Astrocyte (in vitro differentiated cells and primary cell): ENCODE results near the gene RPS21. TPM values are rescaled to one million over a fixed set of nuclear protein-coding genes. Genes with fewer than 3 reads are reported as not detected.

Experiments used
- DNase-seq: peaks from one replicate; pipeline ENCODE4 v3.0.0-alpha.2; 2010; ENCODE audit warnings: low read depth
- FAIRE-seq: peaks from 2 replicates; lab custom pipeline; 2011; peaks lifted over from hg19 to GRCh38; lab: Jason Lieb, UNC
- H2AFZ ChIP-seq: 2 replicates; pipeline ENCODE4 v1.6.0; 2012; ENCODE audit warnings: low read depth, low read length, inconsistent platforms
- H3K27ac ChIP-seq: 2 replicates; pipeline ENCODE4 v1.5.1; 2011; ENCODE audit warnings: low read depth, low read length, inconsistent platforms
- H3K27me3 ChIP-seq: 2 replicates; pipeline ENCODE4 v1.6.0; 2011; ENCODE audit warnings: low read length, inconsistent platforms; ENCODE audit not compliant: insufficient read depth
- H3K36me3 ChIP-seq: 2 replicates; pipeline ENCODE4 v1.5.1; 2011; ENCODE audit warnings: low read length, inconsistent platforms; ENCODE audit not compliant: insufficient read depth
- H3K4me1 ChIP-seq: 2 replicates; pipeline ENCODE4 v1.5.1; 2011; ENCODE audit warnings: low read length, inconsistent platforms; ENCODE audit not compliant: insufficient read depth
- H3K4me2 ChIP-seq: 2 replicates; pipeline ENCODE4 v1.6.0; 2012; ENCODE audit warnings: low read length, inconsistent platforms
- H3K4me3 ChIP-seq: 2 replicates; pipeline ENCODE4 v1.5.1; 2011; ENCODE audit warnings: low read depth, mild to moderate bottlenecking, low read length, inconsistent platforms; ENCODE audit not compliant: insufficient read depth
- H3K79me2 ChIP-seq: 2 replicates; pipeline ENCODE4 v1.6.0; 2012; ENCODE audit warnings: mild to moderate bottlenecking, low read length, inconsistent platforms; ENCODE audit not compliant: insufficient read depth
- H3K9ac ChIP-seq: 2 replicates; pipeline ENCODE4 v1.6.0; 2012; ENCODE audit warnings: mild to moderate bottlenecking, low read length, inconsistent platforms
- H3K9me3 ChIP-seq: 2 replicates; pipeline ENCODE4 v1.5.1; 2012; ENCODE audit warnings: low read depth, mild to moderate bottlenecking, low read length, inconsistent platforms; ENCODE audit not compliant: insufficient read depth
- H4K20me1 ChIP-seq: 2 replicates; pipeline ENCODE4 v1.6.0; 2012; ENCODE audit warnings: low read length, inconsistent platforms; ENCODE audit not compliant: insufficient read depth
- H3K27ac Mint-ChIP-seq: one replicate; pipeline ENCODE4 v1.8.0; 2021; ENCODE audit warnings: mild to moderate bottlenecking, mixed read lengths; ENCODE audit not compliant: unreplicated experiment
- H3K27me3 Mint-ChIP-seq: one replicate; pipeline ENCODE4 v1.8.0; 2021; ENCODE audit warnings: low read depth, mixed read lengths; ENCODE audit not compliant: unreplicated experiment
- H3K36me3 Mint-ChIP-seq: one replicate; pipeline ENCODE4 v1.8.0; 2021; ENCODE audit warnings: low read depth, mixed read lengths; ENCODE audit not compliant: unreplicated experiment
- H3K4me1 Mint-ChIP-seq: one replicate; pipeline ENCODE4 v1.8.0; 2021; ENCODE audit warnings: low read depth, mixed read lengths; ENCODE audit not compliant: unreplicated experiment
- H3K4me3 Mint-ChIP-seq: one replicate; pipeline ENCODE4 v1.8.0; 2021; ENCODE audit warnings: mild to moderate bottlenecking, moderate library complexity, mixed read lengths; ENCODE audit not compliant: unreplicated experiment
- H3K9me3 Mint-ChIP-seq: one replicate; pipeline ENCODE4 v1.8.0; 2021; ENCODE audit warnings: mild to moderate bottlenecking, mixed read lengths; ENCODE audit not compliant: unreplicated experiment
- CTCF ChIP-seq: IDR thresholded peaks from 2 replicates; pipeline ENCODE4 v1.5.1; 2011; ENCODE audit warnings: low read depth, mild to moderate bottlenecking, inconsistent platforms, low read length, moderate library complexity; ENCODE audit not compliant: insufficient read depth
- EZH2 ChIP-seq: IDR thresholded peaks from 2 replicates; pipeline ENCODE4 v1.6.1; 2012; ENCODE audit warnings: mild to moderate bottlenecking, low read length, inconsistent platforms; ENCODE audit not compliant: insufficient read depth
- total RNA-seq: library from RNA; stranded (reverse); gene quantifications from 2 replicates; pipeline ENCODE4 v1.2.1, GENCODE V29; 2021

Gene RPS21
- total RNA-seq, 1 donor from 2014 or later, result 1,251 TPM

GRCh38 chr20:62417981-62418708 is 31.2 kb downstream of the RPS21 start:
- FAIRE-seq (no peak), DNase-seq (no peak)
- Histone ChIP-seq H4K20me1 (no peaks in the 10 kb centered on the region), H3K4me3 (no peak overlapping the region), H3K9ac (no peak overlapping the region), H3K36me3 (no peaks in the 10 kb centered on the region), H3K9me3 (peaks cover 3% of the 10 kb centered on the region), H3K27ac (no peak overlapping the region), H3K27me3 (no peaks in the 10 kb centered on the region), H2AFZ (no peak overlapping the region), H3K79me2 (no peaks in the 10 kb centered on the region), H3K4me1 (no peaks in the 10 kb centered on the region), H3K4me2 (no peak overlapping the region)
- Mint-ChIP-seq H3K27ac (no peak overlapping the region), H3K4me1 (no peaks in the 10 kb centered on the region), H3K27me3 (peaks cover 8% of the 10 kb centered on the region), H3K36me3 (no peaks in the 10 kb centered on the region), H3K4me3 (no peak overlapping the region), H3K9me3 (no peaks in the 10 kb centered on the region)
- TF ChIP-seq CTCF (no peak), EZH2 (no peak)

GRCh38 chr20:62418709-62419487 is 32.0 kb downstream of the RPS21 start:
- H3K4me2 ChIP-seq, result no peak overlapping the region
- H3K4me3 ChIP-seq, result no peak overlapping the region
- no peak overlapping the region for H3K9ac ChIP-seq
- peaks cover 8% of the 10 kb centered on the region for H3K27me3 Mint-ChIP-seq
- TF ChIP-seq CTCF (no peak), EZH2 (no peak)
- no peak for FAIRE-seq
- H3K79me2 ChIP-seq, result no peaks in the 10 kb centered on the region
- H3K36me3 Mint-ChIP-seq, result no peaks in the 10 kb centered on the region
- no peaks in the 10 kb centered on the region for H3K27me3 ChIP-seq
- no peaks in the 10 kb centered on the region for H4K20me1 ChIP-seq
- H3K9me3 Mint-ChIP-seq, result no peaks in the 10 kb centered on the region
- H3K36me3 ChIP-seq, result no peaks in the 10 kb centered on the region
- peaks cover 3% of the 10 kb centered on the region for H3K9me3 ChIP-seq
- H3K27ac Mint-ChIP-seq, result no peak overlapping the region
- H3K4me1 ChIP-seq, result no peaks in the 10 kb centered on the region
- no peak overlapping the region for H3K4me3 Mint-ChIP-seq
- H3K4me1 Mint-ChIP-seq, result no peaks in the 10 kb centered on the region
- no peak overlapping the region for H2AFZ ChIP-seq
- no peak overlapping the region for H3K27ac ChIP-seq
- no peak for DNase-seq
